Endodermal cell (in vitro differentiated cells): ENCODE results near the gene ANKRD6. TPM values are rescaled to one million over a fixed set of nuclear protein-coding genes. Genes with fewer than 3 reads are reported as not detected.
A peak's percentile ranks its signal among the peaks of the same experiment; 100 is the strongest.

Source experiments
- DNase-seq: peaks from one replicate; pipeline ENCODE4 v3.0.0-alpha.2; 2017
- H3K27ac ChIP-seq: 2 replicates; pipeline ENCODE4 v1.5.1; 2013; ENCODE audit warnings: mild to moderate bottlenecking, low read depth, low read length, moderate library complexity
- H3K27me3 ChIP-seq: 2 replicates; pipeline ENCODE4 v1.6.1; 2013; ENCODE audit warnings: mild to moderate bottlenecking, low read length, moderate library complexity; ENCODE audit not compliant: insufficient read depth, control insufficient read depth, poor library complexity, severe bottlenecking
- H3K36me3 ChIP-seq: 2 replicates; pipeline ENCODE4 v1.7.0; 2013; ENCODE audit warnings: mild to moderate bottlenecking, low read length, moderate library complexity; ENCODE audit not compliant: control insufficient read depth, insufficient read depth
- H3K4me1 ChIP-seq: one replicate; pipeline ENCODE4 v1.7.0; 2013; ENCODE audit warnings: low read length; ENCODE audit not compliant: control insufficient read depth, insufficient read depth
- H3K4me3 ChIP-seq: 2 replicates; pipeline ENCODE4 v1.5.1; 2013; ENCODE audit warnings: mild to moderate bottlenecking, low read length, moderate library complexity
- H3K9ac ChIP-seq: 2 replicates; pipeline ENCODE4 v1.6.1; 2013; ENCODE audit warnings: mild to moderate bottlenecking, low read length, moderate library complexity; ENCODE audit not compliant: poor library complexity, severe bottlenecking; ENCODE audit errors: extremely low read depth
- H3K9me3 ChIP-seq: 2 replicates; pipeline ENCODE4 v1.6.1; 2013; ENCODE audit warnings: mild to moderate bottlenecking, low read length, moderate library complexity; ENCODE audit not compliant: control insufficient read depth
- H3K27ac Mint-ChIP-seq: 2 replicates; pipeline ENCODE4 v1.8.0; 2020; ENCODE audit warnings: mixed read lengths
- H3K27me3 Mint-ChIP-seq: 2 replicates; pipeline ENCODE4 v1.8.0; 2021; ENCODE audit warnings: mild to moderate bottlenecking, mixed read lengths; ENCODE audit not compliant: insufficient read depth
- H3K36me3 Mint-ChIP-seq: 2 replicates; pipeline ENCODE4 v1.8.0; 2020; ENCODE audit warnings: low read depth, mixed read lengths
- H3K4me1 Mint-ChIP-seq: 2 replicates; pipeline ENCODE4 v1.8.0; 2020; ENCODE audit warnings: mixed read lengths
- H3K4me3 Mint-ChIP-seq: 2 replicates; pipeline ENCODE4 v1.8.0; 2020; ENCODE audit warnings: mild to moderate bottlenecking, moderate library complexity, mixed read lengths
- H3K9me3 Mint-ChIP-seq: 2 replicates; pipeline ENCODE4 v1.8.0; 2020; ENCODE audit warnings: mild to moderate bottlenecking, mixed read lengths
- CTCF ChIP-seq: fragments of 200-600 bp; sonication (generic); conservative IDR thresholded peaks from 2 replicates; pipeline ENCODE4 v1.5.0; 2021; ENCODE audit warnings: antibody characterized with exemption, mild to moderate bottlenecking
- WGBS, 2 experiments: methylation state at CpG; one replicate each; pipeline versions ENCODE4 v1.1.5 to v1.1.7; 2013; ENCODE audit warnings: missing lambda C conversion rate in 2 of 2, mixed read lengths in 1 of 2; ENCODE audit not compliant: insufficient coverage in 1 of 2, insufficient read length in 1 of 2; 5-methylcytosine and 5-hydroxymethylcytosine counted together
- total RNA-seq, 2 donors: library from RNA; stranded (reverse); fragmentation: NEBNext Ultra II Directional in 1 of 2; extraction: Animal tissue kit (Norgen Biotek cat#: 25700) in 1 of 2; gene quantifications; 2 replicates in 1 of 2; 3 replicates in 1 of 2; pipeline ENCODE4 v1.2.1, GENCODE V29; 2021

ANKRD6 gene
- total RNA-seq, 2 donors from 2014 or later = 88.7 to 110 TPM

GRCh38 chr6:89657445-89658158 lies 224.7 kb downstream of the ANKRD6 start:
- Mint-ChIP-seq H3K9me3 (no peaks in the 10 kb centered on the region), H3K4me3 (no peak overlapping the region), H3K4me1 (no peaks in the 10 kb centered on the region), H3K27ac (peak overlapping the region; percentile 40), H3K36me3 (peaks cover 81% of the 10 kb centered on the region), H3K27me3 (no peaks in the 10 kb centered on the region)
- no peaks in the 10 kb centered on the region for H3K9me3 ChIP-seq
- H3K36me3 ChIP-seq = peaks cover 95% of the 10 kb centered on the region
- no peaks in the 10 kb centered on the region for H3K27me3 ChIP-seq
- no peak for TF ChIP-seq CTCF
- 95 to 98% methylated on average over 5 to 13 of the region's 13 CpGs for WGBS, 2 experiments
- H3K4me3 ChIP-seq = no peak overlapping the region
- no peak for DNase-seq
- H3K27ac ChIP-seq = no peak overlapping the region
- no peak overlapping the region for H3K9ac ChIP-seq
- H3K4me1 ChIP-seq = no peaks in the 10 kb centered on the region

- Histone ChIP-seq H3K4me3 (no peak overlapping the region), H3K9ac (no peak overlapping the region), H3K27me3 (no peaks in the 10 kb centered on the region), H3K36me3 (peaks cover 94% of the 10 kb centered on the region), H3K9me3 (no peaks in the 10 kb centered on the region), H3K4me1 (no peaks in the 10 kb centered on the region), H3K27ac (no peak overlapping the region)
- TF ChIP-seq CTCF = no peak
- H3K9me3 Mint-ChIP-seq = no peaks in the 10 kb centered on the region
- peak overlapping the region; percentile 10 for H3K27ac Mint-ChIP-seq
- no peaks in the 10 kb centered on the region for H3K27me3 Mint-ChIP-seq
- 92 to 96% methylated on average over 4 of the region's 4 CpGs for WGBS, 2 experiments
- DNase-seq = peak; percentile 5
- H3K36me3 Mint-ChIP-seq = peaks cover 86% of the 10 kb centered on the region
- H3K4me3 Mint-ChIP-seq = no peak overlapping the region
- H3K4me1 Mint-ChIP-seq = no peaks in the 10 kb centered on the region
Observed at GRCh38 chr6:89660981-89661380, 228.0 kb downstream of the ANKRD6 start.

- DNase-seq = no peak
- Histone ChIP-seq H3K27ac (no peak overlapping the region), H3K9me3 (no peaks in the 10 kb centered on the region), H3K4me1 (no peaks in the 10 kb centered on the region), H3K36me3 (peaks cover 94% of the 10 kb centered on the region), H3K9ac (no peak overlapping the region), H3K4me3 (no peak overlapping the region), H3K27me3 (no peaks in the 10 kb centered on the region)
- no peaks in the 10 kb centered on the region for H3K27me3 Mint-ChIP-seq
- H3K4me1 Mint-ChIP-seq = no peaks in the 10 kb centered on the region
- H3K36me3 Mint-ChIP-seq = peaks cover 86% of the 10 kb centered on the region
- H3K27ac Mint-ChIP-seq = peak overlapping the region; percentile 10
- H3K9me3 Mint-ChIP-seq = no peaks in the 10 kb centered on the region
- H3K4me3 Mint-ChIP-seq = no peak overlapping the region
- no peak for TF ChIP-seq CTCF
- WGBS, 2 experiments = 98 to 100% methylated on average over 1 of the region's 1 CpG
Observed at GRCh38 chr6:89661559-89661958, 228.6 kb downstream of the ANKRD6 start.
